ENCODE measurements around the gene DUSP22. TPM values are rescaled to one million over a fixed set of nuclear protein-coding genes. Genes with fewer than 3 reads are reported as not detected.
A peak's percentile ranks its signal among the peaks of the same experiment; 100 is the strongest.

DUSP22 gene
- total and polyA plus RNA-seq, 2 donors (not counting 1 experiment from before 2014, with no cell fraction given), result 117 to 133 TPM

DNA sequence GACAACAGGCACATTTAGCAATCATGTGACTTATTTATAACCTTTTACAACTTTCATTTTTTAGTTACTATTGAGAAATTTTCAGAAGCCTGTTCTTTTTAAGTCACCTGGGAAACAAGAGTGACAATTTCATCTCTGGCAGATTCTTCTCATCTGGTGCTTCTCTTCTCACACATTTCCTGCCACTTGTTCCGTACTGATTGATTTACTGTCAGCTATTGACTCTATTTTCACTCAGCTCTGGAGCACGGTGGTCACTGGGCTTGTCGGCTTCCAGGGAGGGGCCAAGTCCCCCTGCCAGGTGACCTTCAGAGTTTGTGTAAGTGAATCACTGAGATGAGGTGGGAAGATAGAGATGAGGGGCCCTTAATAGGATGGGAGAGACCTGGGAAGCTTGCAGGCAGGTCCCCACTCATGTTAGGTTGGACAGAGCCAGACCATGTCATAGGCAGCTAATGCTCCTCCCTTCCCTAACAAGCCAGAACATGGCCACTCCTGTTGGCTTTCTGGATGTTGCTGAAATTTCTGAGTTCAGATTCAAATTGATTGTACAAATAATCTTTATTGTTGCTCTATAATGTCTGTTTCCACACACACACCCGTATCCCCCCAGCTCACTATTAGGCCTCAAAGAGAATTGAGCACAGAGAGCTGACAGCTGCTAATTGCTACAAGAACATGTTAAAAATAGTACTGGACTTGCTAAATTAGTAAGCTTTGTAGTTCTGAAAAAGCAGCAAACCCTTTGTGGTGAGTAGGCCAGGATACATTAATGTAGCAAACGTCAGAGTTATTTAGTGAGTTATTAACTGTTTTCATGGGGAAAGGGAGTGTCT lies 13.3 kb downstream of the DUSP22 start:
- no peak overlapping the region for H3K27ac Mint-ChIP-seq
- CTCF ChIA-PET, result interaction anchor here (0.5 to 2.8 kb wide), 4 partner anchors 12 to 94 kb away, joined by 3 to 8 read pairs (median 3); partner anchors contain the start of gene IRF4
- WGBS (ENCODE audit: insufficient coverage), result 63% methylated on average over 4 of the region's 5 CpGs
- no peaks in the 10 kb centered on the region for H4K20me1 ChIP-seq (ENCODE audit: control insufficient read depth, insufficient read depth, low read length, poor library complexity, severe bottlenecking)
- no peak overlapping the region for H3K4me3 ChIP-seq (ENCODE audit: control extremely low read depth in 1 of 5, extremely low read depth in 1 of 5, insufficient read depth in 1 of 5, low read depth in 2 of 5, low read length in 4 of 5)
- H3K9me3 Mint-ChIP-seq (ENCODE audit: insufficient read depth), result no peaks in the 10 kb centered on the region
- intact Hi-C loops (cut with micrococcal nuclease), result no loop called here
- H3K27ac ChIP-seq (ENCODE audit: low read length in 2 of 2), result peak overlapping the region; percentile 26 to 52
- ATAC-seq (ENCODE audit: low read depth) (no peak), DNase-seq (no peak)
- peak overlapping the region; percentile 21 for H2AFZ ChIP-seq (ENCODE audit: insufficient read depth, low read depth, low read length, poor library complexity, severe bottlenecking)
- no peak overlapping the region for H3K4me3 Mint-ChIP-seq
- H3K79me2 ChIP-seq (ENCODE audit: control insufficient read depth, insufficient read depth, low read length), result peaks cover 83% of the 10 kb centered on the region
- H3K4me1 Mint-ChIP-seq, result peaks cover 27% of the 10 kb centered on the region
- H3K4me1 ChIP-seq (ENCODE audit: control insufficient read depth in 2 of 2, insufficient read depth in 2 of 2, low read length in 2 of 2), result peaks cover 36 to 58% of the 10 kb centered on the region in 2 donors
- H3K27me3 Mint-ChIP-seq, result no peaks in the 10 kb centered on the region
- peaks cover 0 to 43% (median 0%) of the 10 kb centered on the region in 3 donors for H3K9me3 ChIP-seq (ENCODE audit: control extremely low read depth in 1 of 3, control insufficient read depth in 2 of 3, insufficient read depth in 1 of 3, low read length in 2 of 3)
- POLR2A ChIA-PET, result interaction anchor here (1.0 to 1.1 kb wide), 2 partner anchors 13 to 108 kb away, joined by 4 read pairs; partner anchors contain the start of gene DUSP22
- peaks cover 0 to 52% of the 10 kb centered on the region in 2 experiments for H3K36me3 ChIP-seq (replicated peaks in 1 of 2; ENCODE audit: control extremely low read depth in 1 of 2, control insufficient read depth in 1 of 2, extremely low read depth in 1 of 2, insufficient read depth in 2 of 2, low read length in 1 of 2)
- H3K4me2 ChIP-seq (replicated peaks; ENCODE audit: low read depth, low read length, poor library complexity, severe bottlenecking), result peak overlapping the region; percentile 7
- no peak for TF ChIP-seq EZH2 (IDR thresholded peaks at IDR 0.05; ENCODE audit: borderline replicate concordance, insufficient read depth, low read depth, low read length, poor library complexity, severe bottlenecking)
- TF ChIP-seq, protein P1, sequence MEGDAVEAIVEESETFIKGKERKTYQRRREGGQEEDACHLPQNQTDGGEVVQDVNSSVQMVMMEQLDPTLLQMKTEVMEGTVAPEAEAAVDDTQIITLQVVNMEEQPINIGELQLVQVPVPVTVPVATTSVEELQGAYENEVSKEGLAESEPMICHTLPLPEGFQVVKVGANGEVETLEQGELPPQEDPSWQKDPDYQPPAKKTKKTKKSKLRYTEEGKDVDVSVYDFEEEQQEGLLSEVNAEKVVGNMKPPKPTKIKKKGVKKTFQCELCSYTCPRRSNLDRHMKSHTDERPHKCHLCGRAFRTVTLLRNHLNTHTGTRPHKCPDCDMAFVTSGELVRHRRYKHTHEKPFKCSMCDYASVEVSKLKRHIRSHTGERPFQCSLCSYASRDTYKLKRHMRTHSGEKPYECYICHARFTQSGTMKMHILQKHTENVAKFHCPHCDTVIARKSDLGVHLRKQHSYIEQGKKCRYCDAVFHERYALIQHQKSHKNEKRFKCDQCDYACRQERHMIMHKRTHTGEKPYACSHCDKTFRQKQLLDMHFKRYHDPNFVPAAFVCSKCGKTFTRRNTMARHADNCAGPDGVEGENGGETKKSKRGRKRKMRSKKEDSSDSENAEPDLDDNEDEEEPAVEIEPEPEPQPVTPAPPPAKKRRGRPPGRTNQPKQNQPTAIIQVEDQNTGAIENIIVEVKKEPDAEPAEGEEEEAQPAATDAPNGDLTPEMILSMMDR (IDR thresholded peaks at IDR 0.05), result no peak
- H3K9ac ChIP-seq (ENCODE audit: low read length), result no peak overlapping the region
- H3K27me3 ChIP-seq (replicated peaks in 1 of 4; ENCODE audit: control extremely low read depth in 1 of 4, control insufficient read depth in 3 of 4, insufficient read depth in 4 of 4, low read length in 3 of 4), result no peaks in the 10 kb centered on the region

DNA sequence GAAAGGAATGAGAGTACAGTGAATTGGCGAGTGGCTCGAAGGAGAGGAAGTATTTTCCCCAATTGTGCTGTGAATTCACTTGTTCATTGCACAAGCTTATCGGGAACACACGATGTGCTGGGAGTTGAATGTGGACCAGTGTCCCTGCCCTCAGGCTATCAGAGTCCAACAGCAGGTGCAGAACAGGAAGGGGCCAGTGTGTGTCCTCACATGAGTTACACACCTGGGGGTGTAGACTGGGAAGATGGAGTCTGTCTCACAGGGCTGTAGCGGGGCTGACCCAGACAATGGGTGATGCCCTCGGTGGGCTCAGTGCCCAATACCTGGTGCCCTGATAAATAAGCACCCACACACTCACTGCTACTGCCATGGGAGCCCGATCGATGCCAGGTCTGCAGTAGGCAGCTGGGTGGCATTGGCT lies 14.4 kb downstream of the DUSP22 start:
- ChIA-PET CTCF (interaction anchor here (1.2 to 2.8 kb wide), 2 partner anchors 13 to 26 kb away, joined by 3 to 8 read pairs; no protein-coding TSS in a partner anchor), POLR2A (no interaction called here)
- Histone ChIP-seq H3K9me3 (ENCODE audit: control extremely low read depth in 1 of 3, control insufficient read depth in 2 of 3, insufficient read depth in 1 of 3, low read length in 2 of 3) (peaks cover 0 to 40% (median 0%) of the 10 kb centered on the region in 3 donors), H3K36me3 (replicated peaks in 1 of 2; ENCODE audit: control extremely low read depth in 1 of 2, control insufficient read depth in 1 of 2, extremely low read depth in 1 of 2, insufficient read depth in 2 of 2, low read length in 1 of 2) (peaks cover 0 to 53% of the 10 kb centered on the region in 2 experiments), H3K27me3 (replicated peaks in 1 of 4; ENCODE audit: control extremely low read depth in 1 of 4, control insufficient read depth in 3 of 4, insufficient read depth in 4 of 4, low read length in 3 of 4) (no peaks in the 10 kb centered on the region), H2AFZ (ENCODE audit: insufficient read depth, low read depth, low read length, poor library complexity, severe bottlenecking) (no peak overlapping the region), H4K20me1 (ENCODE audit: control insufficient read depth, insufficient read depth, low read length, poor library complexity, severe bottlenecking) (no peaks in the 10 kb centered on the region), H3K79me2 (ENCODE audit: control insufficient read depth, insufficient read depth, low read length) (peaks cover 80% of the 10 kb centered on the region), H3K4me3 (ENCODE audit: control extremely low read depth in 1 of 5, extremely low read depth in 1 of 5, insufficient read depth in 1 of 5, low read depth in 2 of 5, low read length in 4 of 5) (no peak overlapping the region), H3K9ac (ENCODE audit: low read length) (no peak overlapping the region), H3K4me2 (replicated peaks; ENCODE audit: low read depth, low read length, poor library complexity, severe bottlenecking) (no peak overlapping the region), H3K4me1 (ENCODE audit: control insufficient read depth in 2 of 2, insufficient read depth in 2 of 2, low read length in 2 of 2) (peaks cover 36 to 61% of the 10 kb centered on the region in 2 donors), H3K27ac (ENCODE audit: low read length in 2 of 2) (no peak overlapping the region)
- peaks cover 35% of the 10 kb centered on the region for H3K4me1 Mint-ChIP-seq
- DNase-seq (no peak), ATAC-seq (ENCODE audit: low read depth) (no peak)
- no peak overlapping the region for H3K4me3 Mint-ChIP-seq
- TF ChIP-seq, protein P1 (IDR thresholded peaks at IDR 0.05), result no peak
- no peak for TF ChIP-seq EZH2 (IDR thresholded peaks at IDR 0.05; ENCODE audit: borderline replicate concordance, insufficient read depth, low read depth, low read length, poor library complexity, severe bottlenecking)
- no peaks in the 10 kb centered on the region for H3K9me3 Mint-ChIP-seq (ENCODE audit: insufficient read depth)
- H3K27ac Mint-ChIP-seq, result no peak overlapping the region
- WGBS (ENCODE audit: insufficient coverage), result 90% methylated on average over 8 of the region's 8 CpGs
- intact Hi-C loops (cut with micrococcal nuclease), result no loop called here
- H3K27me3 Mint-ChIP-seq, result no peaks in the 10 kb centered on the region
